ENCODE data around the gene ESCO1.

Gene ESCO1

GRCh38 chr18:21484851-21485636, 115.5 kb downstream of the ESCO1 start:
- DNase-seq = no peak

DNA sequence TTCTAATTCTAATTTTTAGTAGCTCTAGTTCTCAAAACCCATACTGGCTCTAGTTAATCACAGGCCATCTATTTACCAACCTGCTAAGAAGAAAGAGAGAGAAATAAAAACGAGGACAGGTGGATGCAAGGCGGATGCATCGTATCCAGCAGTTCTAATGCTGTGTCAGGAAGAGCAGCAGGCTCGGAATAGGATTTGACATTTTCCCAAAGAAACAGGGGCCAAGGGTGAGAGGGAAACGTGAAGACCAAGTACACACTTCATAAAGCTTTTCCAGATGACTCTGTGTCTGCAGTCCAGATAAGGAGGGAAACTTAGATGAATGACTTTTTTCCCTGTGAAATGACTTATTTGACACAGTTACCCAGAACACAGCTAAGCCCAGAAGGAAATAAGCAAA, 117.5 kb downstream of the ESCO1 start:
- DNase-seq = no peak

- no peak for DNase-seq
Observed at GRCh38 chr18:21481739-21482138, 118.8 kb downstream of the ESCO1 start.

GRCh38 chr18:21479721-21480120, 120.8 kb downstream of the ESCO1 start:
- DNase-seq = no peak

Measured in hematopoietic multipotent progenitor cell treated with erythropoietin and hydrocortisone succinate and interleukin-3 and kit ligand, for 8 days (in vitro differentiated cells).